Neural cell (in vitro differentiated cells): ENCODE data around the gene GPR143.

Source experiments
- EP300 ChIP-seq: fragments of 450-650 bp; conservative IDR thresholded peaks from 2 replicates; pipeline ENCODE4 v1.6.1; 2014; ENCODE audit warnings: antibody characterized with exemption, mild to moderate bottlenecking, moderate library complexity; ENCODE audit not compliant: poor library complexity, severe bottlenecking
- EZH2 ChIP-seq: fragments of 200-600, 300-800 bp; shearing (Covaris generic), sonication (generic); IDR thresholded peaks from 2 replicates; pipeline ENCODE4 v1.6.1; 2014; ENCODE audit warnings: antibody characterized with exemption, low read length, borderline replicate concordance, mild to moderate bottlenecking; ENCODE audit not compliant: insufficient read depth, poor library complexity, severe bottlenecking
- MXI1 ChIP-seq: fragments of 450-650 bp; conservative IDR thresholded peaks from 2 replicates; pipeline ENCODE4 v1.6.1; 2014; ENCODE audit warnings: antibody characterized with exemption, mild to moderate bottlenecking; ENCODE audit not compliant: poor library complexity, severe bottlenecking
- POLR2AphosphoS5 ChIP-seq: IDR thresholded peaks from 2 replicates; pipeline ENCODE4 v1.6.1; 2012
- RAD21 ChIP-seq: fragments of 450-650 bp; conservative IDR thresholded peaks from 2 replicates; pipeline ENCODE4 v1.6.1; 2014; ENCODE audit warnings: antibody characterized with exemption, mild to moderate bottlenecking, moderate library complexity
- SMC3 ChIP-seq: fragments of 450-650 bp; conservative IDR thresholded peaks from 2 replicates; pipeline ENCODE4 v1.6.1; 2014; ENCODE audit warnings: antibody characterized with exemption, mild to moderate bottlenecking, moderate library complexity; ENCODE audit not compliant: poor library complexity
- TAF1 ChIP-seq: IDR thresholded peaks from 2 replicates; pipeline ENCODE4 v1.6.1; 2012; ENCODE audit warnings: low read depth
- TF ChIP-seq, protein P1 (sequence below): fragments of 450-650 bp; IDR thresholded peaks from 2 replicates; pipeline ENCODE4 v1.5.1; 2014; ENCODE audit warnings: antibody characterized with exemption, mild to moderate bottlenecking, moderate library complexity; ENCODE audit not compliant: poor library complexity, severe bottlenecking

DNA sequence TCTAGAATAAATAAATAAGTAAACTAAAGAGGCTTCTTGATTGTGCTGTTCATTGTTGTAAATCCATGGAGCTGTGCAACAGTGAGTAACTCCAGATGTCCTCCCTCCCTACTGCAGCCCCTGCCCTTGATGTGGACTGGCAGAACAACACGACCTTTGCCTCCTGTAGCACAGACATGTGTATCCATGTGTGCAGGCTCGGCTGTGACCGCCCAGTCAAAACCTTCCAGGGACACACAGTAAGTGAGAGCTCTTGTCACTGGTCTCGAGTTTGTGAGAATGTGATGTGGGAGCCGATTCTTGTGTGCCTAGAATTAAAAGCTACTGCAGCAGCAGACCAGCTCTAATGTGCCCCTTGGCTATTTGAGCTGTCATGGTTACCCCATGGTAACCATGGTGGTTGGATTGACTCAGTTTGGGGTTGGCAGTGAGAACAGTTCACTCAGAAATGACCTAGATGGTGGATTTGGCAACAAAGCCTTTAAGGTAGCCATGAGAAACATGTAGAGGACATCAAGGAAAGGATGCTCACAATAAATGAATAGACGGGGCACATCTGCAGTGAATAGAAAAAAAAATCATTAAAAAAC is 60.7 kb downstream of the GPR143 start:
- TF ChIP-seq, protein P1, sequence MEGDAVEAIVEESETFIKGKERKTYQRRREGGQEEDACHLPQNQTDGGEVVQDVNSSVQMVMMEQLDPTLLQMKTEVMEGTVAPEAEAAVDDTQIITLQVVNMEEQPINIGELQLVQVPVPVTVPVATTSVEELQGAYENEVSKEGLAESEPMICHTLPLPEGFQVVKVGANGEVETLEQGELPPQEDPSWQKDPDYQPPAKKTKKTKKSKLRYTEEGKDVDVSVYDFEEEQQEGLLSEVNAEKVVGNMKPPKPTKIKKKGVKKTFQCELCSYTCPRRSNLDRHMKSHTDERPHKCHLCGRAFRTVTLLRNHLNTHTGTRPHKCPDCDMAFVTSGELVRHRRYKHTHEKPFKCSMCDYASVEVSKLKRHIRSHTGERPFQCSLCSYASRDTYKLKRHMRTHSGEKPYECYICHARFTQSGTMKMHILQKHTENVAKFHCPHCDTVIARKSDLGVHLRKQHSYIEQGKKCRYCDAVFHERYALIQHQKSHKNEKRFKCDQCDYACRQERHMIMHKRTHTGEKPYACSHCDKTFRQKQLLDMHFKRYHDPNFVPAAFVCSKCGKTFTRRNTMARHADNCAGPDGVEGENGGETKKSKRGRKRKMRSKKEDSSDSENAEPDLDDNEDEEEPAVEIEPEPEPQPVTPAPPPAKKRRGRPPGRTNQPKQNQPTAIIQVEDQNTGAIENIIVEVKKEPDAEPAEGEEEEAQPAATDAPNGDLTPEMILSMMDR = no peak
- TF ChIP-seq SMC3 (no peak), EZH2 (no peak), MXI1 (no peak), TAF1 (no peak), POLR2AphosphoS5 (no peak), RAD21 (no peak), EP300 (no peak)
